LNCAP (cell line): ENCODE data around the gene GOLGA7B.

Source experiments
- CTCF ChIP-seq: fragments of 450-650 bp; IDR thresholded peaks from 2 replicates; pipeline ENCODE4 v1.5.1; 2017; ENCODE audit warnings: mild to moderate bottlenecking

GOLGA7B gene

GRCh38 chr10:97812696-97813095 is 36.9 kb upstream of the GOLGA7B start:
- no peak for TF ChIP-seq CTCF

GRCh38 chr10:97813311-97813710 is 36.3 kb upstream of the GOLGA7B start:
- TF ChIP-seq CTCF: no peak

GRCh38 chr10:97814996-97815395 is 34.6 kb upstream of the GOLGA7B start:
- TF ChIP-seq CTCF: no peak

- TF ChIP-seq CTCF: no peak
Measured at GRCh38 chr10:97816609-97817008, 33.0 kb upstream of the GOLGA7B start.

DNA sequence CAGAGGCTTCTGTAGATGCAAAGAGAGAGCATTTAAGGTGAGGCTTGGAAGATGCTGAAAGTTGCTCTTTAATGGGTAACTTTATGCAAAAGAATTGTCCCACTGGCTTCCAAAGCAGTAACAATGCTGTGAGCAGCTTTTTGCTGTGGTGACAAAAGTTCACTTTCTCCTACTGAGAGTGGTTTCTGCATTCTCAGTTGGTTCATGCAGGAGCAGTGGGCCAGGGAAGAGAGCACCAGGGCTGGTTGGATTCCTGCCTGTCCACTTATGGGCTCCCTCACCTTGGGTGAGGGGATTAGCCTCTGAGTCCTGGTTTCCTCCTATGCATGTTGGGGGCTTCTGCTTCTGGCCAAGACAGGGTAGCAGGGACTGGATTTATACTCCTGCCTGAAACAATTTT is 31.1 kb upstream of the GOLGA7B start:
- no peak for TF ChIP-seq CTCF

- TF ChIP-seq CTCF: no peak
Measured at GRCh38 chr10:97820096-97820704, 29.4 kb upstream of the GOLGA7B start.

DNA sequence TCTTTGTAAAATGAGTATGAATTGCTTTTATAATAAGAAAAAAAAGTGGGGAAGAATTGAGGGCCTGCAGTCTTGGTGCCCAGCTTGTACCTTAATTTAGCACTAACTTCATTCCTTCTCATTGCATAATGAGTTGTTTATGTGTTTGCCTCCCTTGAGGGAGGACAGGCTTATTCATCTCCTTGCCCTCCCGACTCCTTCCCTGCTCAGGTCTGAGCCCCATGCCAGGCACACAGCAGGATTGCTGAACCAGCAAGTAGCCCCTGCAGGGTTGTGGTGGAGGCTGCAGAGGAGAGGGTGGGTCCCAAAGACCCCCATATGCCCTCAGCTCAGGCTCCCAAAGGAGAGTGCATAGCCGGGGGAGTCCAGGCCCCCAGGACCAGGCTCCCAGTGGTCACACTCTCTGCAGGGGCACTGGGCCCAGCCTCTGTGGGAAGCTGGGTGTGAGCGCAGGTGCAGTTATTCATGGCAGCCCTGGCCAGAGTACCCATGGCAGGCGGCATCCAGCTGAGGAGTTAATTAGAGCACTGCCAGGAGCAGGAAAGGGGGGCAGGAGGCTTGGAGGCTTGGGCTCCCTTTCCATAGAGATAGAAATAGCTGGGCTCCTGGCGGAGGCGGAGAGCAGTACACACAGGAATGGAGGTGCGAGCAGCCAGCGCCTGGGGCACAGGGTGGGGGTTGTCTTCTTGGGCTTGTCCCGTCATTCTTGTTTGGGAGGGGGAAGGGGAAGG is 28.2 kb upstream of the GOLGA7B start:
- TF ChIP-seq CTCF: no peak

- TF ChIP-seq CTCF: no peak
Measured at GRCh38 chr10:97822261-97822687, 27.4 kb upstream of the GOLGA7B start.
